ENCODE results near the gene TSPO.

GRCh38 chr22:43128116-43128515 is 23.2 kb upstream of the TSPO start:
- TF ChIP-seq CTCF (IDR thresholded peaks at IDR 0.05; ENCODE audit: low read length), result no peak
- no peak for TF ChIP-seq EZH2 (IDR thresholded peaks at IDR 0.05; ENCODE audit: borderline replicate concordance, low read length)

All from OCI-LY1 (cell line).